ENCODE measurements around the gene MIPEP. TPM values are rescaled to one million over a fixed set of nuclear protein-coding genes. Genes with fewer than 3 reads are reported as not detected.

MIPEP gene
- total RNA-seq, 1 donor from 2014 or later: 7.8 TPM

DNA sequence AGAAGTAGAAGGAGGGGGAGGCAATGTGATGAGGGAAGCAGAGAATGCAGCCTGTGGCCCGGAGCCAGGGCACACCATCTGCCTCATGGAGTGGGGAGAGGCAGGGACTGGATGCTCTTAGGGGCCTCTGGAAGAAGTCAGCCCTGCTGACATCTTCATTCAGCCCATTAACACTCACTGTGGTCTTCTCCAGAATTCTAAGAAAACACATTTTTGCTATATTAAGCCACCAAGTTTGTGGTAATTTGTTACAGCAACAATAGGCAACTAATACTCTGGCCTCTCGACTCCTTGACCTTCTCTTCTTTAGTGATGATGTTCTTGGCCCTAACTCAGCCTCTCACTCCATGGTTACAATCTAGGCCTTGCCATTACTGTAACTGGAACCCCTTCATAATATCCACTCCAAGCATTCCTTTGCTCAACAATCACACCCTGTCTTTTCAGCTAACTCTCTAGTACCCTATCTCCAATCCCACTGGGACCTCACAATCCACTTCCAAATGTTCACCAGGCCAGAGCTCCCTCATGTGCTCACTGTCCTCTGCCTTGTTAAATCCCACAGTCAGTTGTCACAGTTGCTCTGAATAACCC is 98.5 kb downstream of the MIPEP start:
- Mint-ChIP-seq H3K9me3 (no peaks in the 10 kb centered on the region), H3K36me3 (ENCODE audit: low read depth) (no peaks in the 10 kb centered on the region), H3K27me3 (ENCODE audit: insufficient read depth) (peaks cover 3% of the 10 kb centered on the region), H3K27ac (no peak overlapping the region), H3K4me3 (no peak overlapping the region), H3K4me1 (ENCODE audit: low read depth) (no peaks in the 10 kb centered on the region)
- intact Hi-C loops (cut with micrococcal nuclease): loop anchor here (10.0 kb wide), 2 partner anchors 174 to 394 kb away; no protein-coding TSS in a partner anchor
- no peak for DNase-seq (ENCODE audit: low spot score)

DNA sequence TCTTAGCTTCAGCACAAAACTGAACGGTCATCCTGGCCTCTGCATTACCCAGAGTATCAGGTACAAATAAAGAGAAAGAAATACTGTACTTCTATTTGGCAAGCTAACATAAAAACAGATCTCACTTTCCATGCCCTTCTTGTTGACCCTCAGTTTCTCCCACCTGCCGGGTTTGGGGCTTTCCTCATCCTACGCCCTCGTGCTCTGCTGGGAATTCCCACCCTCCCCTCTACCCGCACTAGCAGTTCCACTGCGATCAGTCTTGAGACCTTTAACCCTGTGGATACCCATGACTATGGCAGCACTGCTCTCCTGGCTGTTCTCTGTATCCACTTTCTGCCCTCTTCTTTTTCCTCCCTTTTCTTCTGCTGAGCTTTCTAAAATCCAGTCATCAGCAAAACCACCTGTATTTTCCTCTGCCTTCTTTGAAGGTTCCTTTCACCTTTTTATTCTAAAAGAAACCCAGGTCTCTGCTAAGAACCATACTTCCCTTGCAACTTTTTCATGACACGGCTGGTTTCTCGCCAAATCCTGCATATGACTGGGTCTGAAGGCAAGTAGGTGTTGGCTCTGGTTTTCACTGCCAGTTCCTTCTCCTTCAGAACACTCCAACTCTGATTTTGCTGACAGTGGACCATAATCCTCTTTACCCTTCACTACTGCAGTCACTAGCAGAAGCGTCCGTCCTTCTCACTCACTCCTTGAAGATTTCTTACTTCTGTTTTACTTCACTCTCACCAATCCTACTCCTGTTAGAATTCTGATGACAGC is 99.4 kb downstream of the MIPEP start:
- Mint-ChIP-seq H3K27me3 (ENCODE audit: insufficient read depth) (peaks cover 3% of the 10 kb centered on the region), H3K27ac (no peak overlapping the region), H3K4me1 (ENCODE audit: low read depth) (no peaks in the 10 kb centered on the region), H3K9me3 (no peaks in the 10 kb centered on the region), H3K4me3 (no peak overlapping the region), H3K36me3 (ENCODE audit: low read depth) (no peaks in the 10 kb centered on the region)
- intact Hi-C loops (cut with micrococcal nuclease): loop anchor here (10.0 kb wide), 2 partner anchors 175 to 395 kb away; no protein-coding TSS in a partner anchor
- no peak for DNase-seq (ENCODE audit: low spot score)

DNA sequence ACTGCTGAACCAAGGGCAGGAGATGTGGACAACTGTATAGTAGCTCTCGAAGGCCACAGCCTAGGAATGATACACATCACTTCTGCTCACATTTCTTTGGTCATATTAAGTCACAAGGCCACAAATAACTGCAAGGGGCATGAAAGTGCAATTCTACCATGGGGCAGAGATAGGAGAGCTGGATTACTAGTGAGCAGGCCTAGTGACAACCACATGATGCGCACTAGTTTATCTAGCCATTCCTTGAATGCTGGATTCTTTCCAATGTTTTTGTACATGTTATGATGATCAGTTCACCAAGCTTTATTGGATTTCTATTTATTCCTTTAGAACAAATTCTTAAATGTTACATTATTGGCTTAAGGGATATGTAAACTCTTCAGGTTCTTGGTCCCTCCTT is 100.7 kb downstream of the MIPEP start:
- no peak for DNase-seq (ENCODE audit: low spot score)
- no peaks in the 10 kb centered on the region for H3K9me3 Mint-ChIP-seq
- no peaks in the 10 kb centered on the region for H3K36me3 Mint-ChIP-seq (ENCODE audit: low read depth)
- no peak overlapping the region for H3K4me3 Mint-ChIP-seq
- no peaks in the 10 kb centered on the region for H3K4me1 Mint-ChIP-seq (ENCODE audit: low read depth)
- peaks cover 3% of the 10 kb centered on the region for H3K27me3 Mint-ChIP-seq (ENCODE audit: insufficient read depth)
- H3K27ac Mint-ChIP-seq: no peak overlapping the region
- intact Hi-C loops (cut with micrococcal nuclease): no loop called here

DNA sequence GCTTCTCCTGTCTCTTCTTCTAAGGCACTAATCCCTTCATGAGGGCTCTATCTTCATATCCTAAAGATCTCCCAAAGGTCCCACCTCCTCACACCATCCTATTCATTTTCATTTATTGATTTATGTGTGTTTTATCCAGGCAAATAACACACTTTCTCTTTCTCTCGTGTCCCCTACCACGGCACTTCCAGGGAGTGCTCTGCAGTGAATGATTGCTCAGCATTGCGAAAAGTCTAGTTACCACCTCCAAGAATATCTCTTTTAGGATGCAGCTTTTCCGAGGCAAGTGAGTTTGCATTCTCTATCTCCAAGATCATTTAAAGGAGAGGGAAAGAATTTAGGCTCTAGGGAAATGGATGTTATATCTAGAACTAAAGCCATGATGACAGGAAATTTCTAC is 101.7 kb downstream of the MIPEP start:
- Mint-ChIP-seq H3K27me3 (ENCODE audit: insufficient read depth) (peaks cover 3% of the 10 kb centered on the region), H3K9me3 (no peaks in the 10 kb centered on the region), H3K4me1 (ENCODE audit: low read depth) (no peaks in the 10 kb centered on the region), H3K36me3 (ENCODE audit: low read depth) (no peaks in the 10 kb centered on the region), H3K27ac (no peak overlapping the region), H3K4me3 (no peak overlapping the region)
- intact Hi-C loops (cut with micrococcal nuclease): no loop called here
- no peak for DNase-seq (ENCODE audit: low spot score)

- Mint-ChIP-seq H3K27ac (no peak overlapping the region), H3K27me3 (ENCODE audit: insufficient read depth) (peaks cover 5% of the 10 kb centered on the region), H3K4me1 (ENCODE audit: low read depth) (no peaks in the 10 kb centered on the region), H3K4me3 (no peak overlapping the region), H3K36me3 (ENCODE audit: low read depth) (no peaks in the 10 kb centered on the region), H3K9me3 (no peaks in the 10 kb centered on the region)
- DNase-seq (ENCODE audit: low spot score): no peak
- intact Hi-C loops (cut with micrococcal nuclease): no loop called here
Observed at GRCh38 chr13:23786607-23787006, 102.6 kb downstream of the MIPEP start.

GRCh38 chr13:23778879-23779278 is 110.3 kb downstream of the MIPEP start:
- no peak overlapping the region for H3K4me3 Mint-ChIP-seq
- peaks cover 4% of the 10 kb centered on the region for H3K27me3 Mint-ChIP-seq (ENCODE audit: insufficient read depth)
- no peak for DNase-seq (ENCODE audit: low spot score)
- intact Hi-C loops (cut with micrococcal nuclease): no loop called here
- H3K9me3 Mint-ChIP-seq: no peaks in the 10 kb centered on the region
- H3K27ac Mint-ChIP-seq: no peak overlapping the region
- peaks cover 11% of the 10 kb centered on the region for H3K4me1 Mint-ChIP-seq (ENCODE audit: low read depth)
- H3K36me3 Mint-ChIP-seq (ENCODE audit: low read depth): no peaks in the 10 kb centered on the region

- H3K27me3 Mint-ChIP-seq (ENCODE audit: insufficient read depth): peaks cover 4% of the 10 kb centered on the region
Observed at GRCh38 chr13:23778002-23778652, 111.1 kb downstream of the MIPEP start.

GRCh38 chr13:23777575-23777870 is 111.7 kb downstream of the MIPEP start:
- no peak for DNase-seq (ENCODE audit: low spot score)
- H3K9me3 Mint-ChIP-seq: no peaks in the 10 kb centered on the region
- intact Hi-C loops (cut with micrococcal nuclease): no loop called here
- no peak overlapping the region for H3K4me3 Mint-ChIP-seq
- no peak overlapping the region for H3K27ac Mint-ChIP-seq
- peaks cover 11% of the 10 kb centered on the region for H3K4me1 Mint-ChIP-seq (ENCODE audit: low read depth)
- H3K36me3 Mint-ChIP-seq (ENCODE audit: low read depth): no peaks in the 10 kb centered on the region
- peaks cover 4% of the 10 kb centered on the region for H3K27me3 Mint-ChIP-seq (ENCODE audit: insufficient read depth)

More at GRCh38 chr13:23778002-23778652, 111.1 kb downstream of the MIPEP start:
- no peak for DNase-seq (ENCODE audit: low spot score)
- no peaks in the 10 kb centered on the region for H3K9me3 Mint-ChIP-seq
- no peaks in the 10 kb centered on the region for H3K36me3 Mint-ChIP-seq (ENCODE audit: low read depth)
- H3K4me3 Mint-ChIP-seq: no peak overlapping the region
- intact Hi-C loops (cut with micrococcal nuclease): no loop called here
- peaks cover 11% of the 10 kb centered on the region for H3K4me1 Mint-ChIP-seq (ENCODE audit: low read depth)
- no peak overlapping the region for H3K27ac Mint-ChIP-seq

GRCh38 chr13:23776698-23777574 is 112.3 kb downstream of the MIPEP start:
- Mint-ChIP-seq H3K36me3 (ENCODE audit: low read depth) (no peaks in the 10 kb centered on the region), H3K9me3 (no peaks in the 10 kb centered on the region), H3K4me1 (ENCODE audit: low read depth) (peaks cover 11% of the 10 kb centered on the region), H3K27ac (no peak overlapping the region), H3K4me3 (no peak overlapping the region), H3K27me3 (ENCODE audit: insufficient read depth) (peaks cover 2% of the 10 kb centered on the region)
- no peak for DNase-seq (ENCODE audit: low spot score)
- intact Hi-C loops (cut with micrococcal nuclease): no loop called here

GRCh38 chr13:23772717-23773116 is 116.5 kb downstream of the MIPEP start:
- peaks cover 11% of the 10 kb centered on the region for H3K4me1 Mint-ChIP-seq (ENCODE audit: low read depth)
- no peak overlapping the region for H3K27ac Mint-ChIP-seq
- H3K4me3 Mint-ChIP-seq: no peak overlapping the region
- intact Hi-C loops (cut with micrococcal nuclease): no loop called here
- H3K36me3 Mint-ChIP-seq (ENCODE audit: low read depth): no peaks in the 10 kb centered on the region
- H3K27me3 Mint-ChIP-seq (ENCODE audit: insufficient read depth): no peaks in the 10 kb centered on the region
- DNase-seq (ENCODE audit: low spot score): no peak
- H3K9me3 Mint-ChIP-seq: no peaks in the 10 kb centered on the region

GRCh38 chr13:23771956-23772355 is 117.2 kb downstream of the MIPEP start:
- Mint-ChIP-seq H3K36me3 (ENCODE audit: low read depth) (no peaks in the 10 kb centered on the region), H3K9me3 (no peaks in the 10 kb centered on the region), H3K27me3 (ENCODE audit: insufficient read depth) (no peaks in the 10 kb centered on the region), H3K4me3 (no peak overlapping the region), H3K4me1 (ENCODE audit: low read depth) (peaks cover 8% of the 10 kb centered on the region), H3K27ac (no peak overlapping the region)
- intact Hi-C loops (cut with micrococcal nuclease): no loop called here
- DNase-seq (ENCODE audit: low spot score): no peak

DNA sequence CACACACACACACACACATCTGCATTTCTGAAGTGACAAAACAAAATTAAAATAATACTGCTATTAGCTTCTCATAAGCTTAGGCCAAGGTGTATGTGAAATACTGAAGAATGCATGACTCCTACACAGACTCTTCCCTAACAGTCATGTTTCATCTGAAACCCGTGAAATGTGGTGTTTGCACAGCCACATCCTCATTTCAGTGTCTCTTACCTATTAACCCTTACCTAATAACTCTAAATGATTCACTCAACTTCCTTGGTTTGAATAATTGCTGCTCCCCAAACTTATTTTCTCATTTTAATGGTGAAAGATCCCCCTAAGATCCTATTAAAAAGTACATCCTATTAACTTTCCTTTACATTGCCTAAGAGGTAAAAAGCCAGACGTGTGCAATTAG is 117.6 kb downstream of the MIPEP start:
- Mint-ChIP-seq H3K9me3 (no peaks in the 10 kb centered on the region), H3K36me3 (ENCODE audit: low read depth) (no peaks in the 10 kb centered on the region), H3K27ac (no peak overlapping the region), H3K27me3 (ENCODE audit: insufficient read depth) (no peaks in the 10 kb centered on the region), H3K4me1 (ENCODE audit: low read depth) (peaks cover 4% of the 10 kb centered on the region), H3K4me3 (no peak overlapping the region)
- intact Hi-C loops (cut with micrococcal nuclease): no loop called here
- no peak for DNase-seq (ENCODE audit: low spot score)
